Fibroblast of gingiva (primary cell): Measurements from ENCODE around the gene PRDM4.
"Not testable (repeated sequence)": the region's sequence is repeated elsewhere in the genome, so short reads cannot be mapped to it uniquely, and the experiment has no call there.

ENCODE experiments used
- DNase-seq: peaks from one replicate; pipeline ENCODE4 v3.0.0-alpha.2; 2011; ENCODE audit warnings: low read depth

PRDM4 gene

DNA sequence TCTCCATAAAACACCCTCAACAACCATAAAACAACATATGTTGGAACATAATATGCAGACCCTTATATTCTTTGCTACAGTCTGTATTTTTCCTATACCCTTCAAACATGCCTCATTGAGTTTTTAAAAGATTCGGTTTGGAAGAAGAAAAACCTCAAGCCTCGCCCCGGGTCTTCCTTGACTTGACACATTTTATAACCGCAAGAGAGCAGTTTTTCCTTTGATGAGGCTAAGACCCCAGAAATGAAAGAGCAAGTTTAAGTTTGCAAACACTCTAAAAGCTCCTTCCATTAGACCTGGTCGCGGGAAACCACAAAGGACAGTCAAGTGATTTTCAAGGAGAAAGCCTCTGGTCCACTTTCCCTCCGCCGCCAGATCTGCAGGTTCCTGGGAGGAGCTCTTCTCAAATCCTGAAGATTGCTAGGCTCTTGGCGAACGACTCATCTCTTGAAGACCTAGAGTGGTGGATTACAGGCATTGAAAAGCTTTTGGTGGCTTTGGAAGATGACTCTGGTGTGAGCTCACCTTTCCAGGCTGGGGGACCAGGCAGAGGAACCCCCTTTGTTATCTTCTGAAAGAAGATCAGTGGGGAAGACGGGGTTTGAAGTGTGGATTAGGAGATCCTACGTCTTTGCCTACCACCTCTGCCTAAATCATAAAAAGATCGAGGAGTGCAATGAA, 13.6 kb upstream of the PRDM4 start, which contains the start of gene ASCL4:
TSS of gene ASCL4 (plus strand) at position 356 of the 681 bp plus-strand sequence. CDS start 515 bp downstream, outside the sequence.
- DNase-seq: no peak

DNA sequence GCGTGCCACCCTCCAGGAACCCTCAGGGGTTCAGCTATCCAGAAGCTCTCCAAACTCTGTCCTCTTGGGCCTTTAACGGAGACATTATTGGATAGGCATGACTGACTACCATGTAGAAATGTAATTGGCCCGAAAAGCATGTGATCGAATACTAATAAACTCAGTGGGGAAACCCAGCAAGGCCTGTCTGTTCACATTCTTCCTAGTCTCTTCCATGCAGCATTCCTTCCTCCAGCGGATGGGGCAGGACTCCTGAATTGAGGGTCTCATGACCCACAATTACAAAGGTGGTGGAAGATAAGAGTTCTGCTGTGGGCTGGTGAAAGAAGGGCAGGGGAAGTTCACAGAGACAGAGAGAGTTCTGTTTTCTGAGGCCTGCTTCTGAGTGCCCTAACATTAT, 6.5 kb upstream of the PRDM4 start:
- DNase-seq: no peak

DNA sequence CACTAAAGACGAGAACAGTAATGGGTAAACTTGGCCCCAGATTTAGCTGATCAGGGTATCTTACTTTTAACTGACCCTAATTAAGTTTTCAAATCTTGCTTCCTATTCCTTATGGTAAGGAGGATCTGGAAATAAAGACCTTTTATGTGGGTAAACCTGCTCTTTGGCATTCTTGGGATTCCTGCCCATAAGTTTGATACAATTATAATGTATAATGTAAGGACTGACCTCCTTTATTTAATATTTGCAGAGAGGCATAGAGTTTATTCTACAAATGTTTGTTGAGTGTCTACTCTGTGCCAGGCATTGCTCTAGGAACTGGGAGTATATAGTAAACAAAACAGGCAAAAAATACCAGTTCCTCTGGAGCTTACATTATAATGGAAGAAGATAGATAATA, 4.4 kb upstream of the PRDM4 start:
- DNase-seq: no peak

DNA sequence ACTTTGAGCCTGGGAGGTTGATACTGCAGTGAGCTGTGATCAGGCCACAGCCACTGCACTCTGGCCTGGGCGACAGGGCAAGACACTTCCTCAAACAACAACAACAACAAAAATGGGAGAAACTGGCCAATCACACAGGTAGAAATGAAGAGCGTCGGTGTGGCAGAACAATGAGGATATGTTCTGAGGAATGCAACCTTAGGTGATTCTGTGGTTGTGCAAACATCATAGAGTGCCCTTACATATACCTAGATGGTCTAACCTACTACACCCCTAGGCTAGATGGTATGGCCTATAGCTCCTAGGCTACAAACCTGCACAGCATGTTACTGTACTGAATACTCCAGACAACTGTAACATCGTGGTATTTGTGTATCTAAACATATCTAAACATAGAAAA, 3.7 kb upstream of the PRDM4 start:
- no peak for DNase-seq

DNA sequence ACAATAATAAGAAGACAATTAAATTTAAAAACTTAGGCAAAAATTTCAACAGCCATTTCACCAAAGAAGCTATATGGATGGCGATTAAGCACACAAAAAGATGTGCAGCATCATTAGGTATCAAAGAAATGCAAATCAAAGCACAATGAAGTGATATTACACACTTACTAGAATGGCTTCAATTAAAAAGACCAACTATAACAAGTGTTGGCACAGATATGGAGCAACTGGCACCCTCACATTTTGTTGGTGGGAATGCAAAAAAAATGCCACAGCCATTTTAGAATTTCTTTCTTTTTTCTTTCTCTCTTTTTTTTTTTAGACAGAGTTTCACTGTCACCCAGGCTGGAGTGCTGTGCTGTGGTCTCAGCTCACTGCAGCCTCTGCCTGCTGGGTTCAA, 1.9 kb upstream of the PRDM4 start:
- DNase-seq: no peak

DNA sequence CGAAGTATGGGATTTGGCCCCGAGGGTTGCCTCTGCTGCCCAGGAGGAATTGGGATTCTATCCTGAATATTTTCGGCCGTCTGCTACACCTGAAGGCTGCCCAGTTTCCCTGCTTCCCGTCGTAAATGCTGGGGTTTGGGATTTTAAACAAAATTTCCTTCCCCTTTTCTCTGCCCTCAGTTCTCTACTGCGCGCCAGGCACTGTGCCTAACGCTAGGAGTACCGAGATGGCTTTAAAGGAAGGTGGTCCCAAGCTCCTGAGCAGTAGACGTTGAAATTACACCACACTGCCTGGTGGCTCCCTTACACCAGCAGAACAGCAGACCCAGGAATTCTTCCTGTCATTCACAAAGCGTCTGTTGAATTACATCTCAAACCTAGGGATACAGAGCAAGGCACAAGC, 566 bp upstream of the PRDM4 start:
- DNase-seq: no peak

DNA sequence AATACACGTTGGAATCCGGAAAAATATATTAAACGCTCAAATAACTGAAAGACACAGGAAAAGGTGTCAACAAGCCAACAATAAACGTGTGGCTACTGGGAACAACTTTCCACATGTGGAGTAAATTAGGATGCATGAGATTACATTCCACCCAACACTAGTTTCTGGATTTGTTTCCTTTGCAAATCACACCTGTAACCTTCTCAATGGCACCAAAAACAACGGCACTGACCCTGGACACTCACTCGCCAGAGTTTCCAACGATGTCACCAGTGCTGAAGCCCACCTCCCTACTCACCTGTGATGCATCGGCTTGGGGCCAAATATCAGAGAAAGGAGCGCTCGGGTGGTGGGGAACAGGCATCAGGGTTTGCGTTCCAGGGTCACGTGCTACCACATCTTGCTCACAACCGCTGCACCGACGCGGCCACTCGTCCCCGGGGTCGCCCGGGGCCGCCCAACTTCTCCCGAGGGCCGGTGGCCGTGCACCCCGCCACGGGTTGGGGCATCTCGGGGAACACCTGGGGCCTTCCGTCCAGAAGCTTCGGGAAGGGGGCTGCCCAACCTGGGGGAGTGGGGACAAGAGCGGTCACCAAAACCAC, 629 bp downstream of the PRDM4 start:
- no peak for DNase-seq

DNA sequence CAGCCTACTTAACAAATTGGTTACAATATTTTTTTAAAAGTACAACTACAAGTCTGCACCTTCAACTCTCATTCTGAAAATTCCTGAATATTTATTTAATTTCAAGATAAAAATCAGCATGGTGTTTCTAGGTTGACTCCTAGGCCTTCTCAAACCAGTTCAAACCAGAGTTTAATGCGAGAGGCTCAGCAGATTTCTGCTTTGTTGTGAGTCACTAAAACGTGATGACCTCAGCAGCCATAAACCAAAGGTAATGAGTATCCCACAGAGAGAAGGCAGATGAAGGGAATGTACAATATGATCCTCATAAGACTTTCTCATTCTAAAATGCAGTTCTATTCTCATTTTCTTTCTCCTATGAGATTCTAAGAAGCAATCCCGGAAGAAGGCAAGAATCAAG, 1.5 kb downstream of the PRDM4 start:
- peak; percentile 67 for DNase-seq

DNA sequence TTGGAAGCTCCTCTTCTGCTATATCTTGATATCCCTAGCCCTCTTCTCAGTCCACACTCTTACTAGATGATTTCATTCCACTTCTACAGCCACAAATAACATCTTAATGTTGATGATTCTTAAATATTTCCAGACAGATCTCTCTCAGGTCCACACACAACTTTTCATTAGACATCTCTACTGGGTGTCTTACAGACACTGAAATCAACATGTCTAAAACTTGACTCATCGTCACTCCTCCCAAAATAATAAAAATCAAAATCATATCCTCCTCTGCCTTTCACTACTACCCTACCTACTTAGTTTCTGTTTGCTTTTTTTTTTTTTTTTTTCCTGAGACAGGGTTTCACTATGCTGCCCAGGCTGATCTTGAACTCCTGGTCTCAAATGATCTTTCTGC, 11.9 kb downstream of the PRDM4 start:
- DNase-seq: no peak

DNA sequence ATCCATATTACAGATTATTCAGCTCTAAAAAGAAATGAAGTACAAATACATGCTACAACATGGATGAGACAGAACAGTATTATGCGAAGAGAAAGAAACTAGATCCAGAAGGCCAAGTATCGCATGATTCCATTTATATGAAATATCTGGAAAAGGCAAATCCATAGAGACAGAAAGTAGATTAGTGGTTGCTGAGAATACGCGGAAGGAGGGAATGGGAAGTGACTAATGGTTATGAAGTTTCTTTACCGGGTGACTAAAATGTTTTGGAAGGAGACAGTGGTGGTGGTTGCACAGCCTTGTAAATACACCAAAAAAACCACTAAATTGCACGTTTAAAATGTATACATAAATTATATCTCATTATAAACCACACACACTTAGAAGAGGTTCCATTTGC, 12.5 kb downstream of the PRDM4 start:
- DNase-seq: peak; percentile 65

DNA sequence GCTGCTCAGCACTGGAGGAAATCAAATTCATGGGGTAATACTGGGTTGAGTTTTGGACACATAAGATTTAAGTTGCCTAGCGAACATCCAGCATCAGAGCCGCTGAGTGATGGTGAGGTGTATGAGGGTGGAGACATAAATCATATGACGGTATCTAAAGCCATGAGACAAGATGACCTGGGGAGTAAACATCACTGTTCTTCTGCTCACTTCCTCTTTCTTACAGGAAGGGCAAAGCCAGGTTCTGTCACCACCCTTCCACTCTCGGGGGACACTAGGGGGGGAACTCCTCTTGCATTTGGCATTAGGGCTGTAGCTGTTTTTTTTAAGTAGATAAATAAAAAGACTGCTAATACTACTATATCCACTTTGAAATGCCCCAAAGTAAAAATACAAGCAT, 24.0 kb downstream of the PRDM4 start:
- DNase-seq: no peak

DNA sequence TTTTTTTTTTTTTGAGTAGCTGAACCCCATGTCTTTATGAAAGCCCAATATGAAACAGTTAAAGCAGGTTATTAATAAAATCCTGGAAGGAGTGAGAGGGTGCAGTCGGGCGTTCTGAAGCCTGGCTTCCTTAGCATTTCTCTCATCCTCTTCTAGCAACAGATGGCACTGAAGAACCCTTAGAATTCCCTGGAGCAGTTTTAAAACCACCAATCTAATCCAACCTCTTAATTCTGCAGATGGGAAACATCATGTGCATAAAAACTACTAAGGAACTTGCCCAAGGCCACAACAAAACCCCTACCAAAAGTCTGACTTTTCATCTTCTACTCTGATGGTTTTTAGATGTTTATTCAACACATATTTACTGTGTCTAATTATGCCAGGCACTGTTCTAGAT, 25.2 kb downstream of the PRDM4 start:
- no peak for DNase-seq

DNA sequence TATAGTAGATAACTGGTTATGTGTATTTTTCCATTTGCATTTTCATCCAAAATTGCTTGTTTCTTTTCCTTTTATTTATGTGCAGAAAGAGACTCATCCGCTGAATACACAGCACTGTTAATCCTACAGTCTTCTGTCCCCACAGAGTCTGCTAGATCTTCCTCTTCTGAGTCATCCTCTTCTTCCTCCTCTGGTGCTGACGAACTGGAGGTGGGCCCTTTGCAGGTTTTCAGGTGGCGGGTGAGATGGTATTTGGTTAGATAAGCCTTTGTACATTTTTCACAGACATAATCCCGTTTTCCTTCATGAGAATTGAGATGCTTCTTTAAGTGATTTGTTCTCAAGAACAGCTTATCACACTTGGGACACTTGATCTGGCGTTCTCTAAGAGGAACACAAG, 26.8 kb downstream of the PRDM4 start:
- no peak for DNase-seq

DNA sequence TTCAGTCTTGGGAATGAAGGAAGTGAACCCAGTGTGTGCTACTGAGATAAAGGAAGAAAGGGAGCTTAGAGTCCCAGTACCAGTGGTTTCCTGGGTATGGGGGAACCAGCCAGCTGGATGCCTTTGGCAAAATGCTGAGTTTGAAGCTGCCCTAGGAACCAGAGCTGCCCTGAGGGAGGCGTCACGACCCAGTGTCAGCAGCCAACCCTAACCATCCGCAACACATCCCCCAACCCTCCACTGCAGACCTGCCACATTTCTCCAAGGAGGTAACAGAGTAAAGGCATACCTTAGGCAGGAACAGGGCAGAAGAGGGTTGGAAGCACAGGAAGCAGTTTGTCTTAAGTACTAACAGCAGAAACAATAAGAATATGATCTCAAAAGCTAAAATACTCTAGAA, 28.6 kb downstream of the PRDM4 start:
- DNase-seq: no peak

DNA sequence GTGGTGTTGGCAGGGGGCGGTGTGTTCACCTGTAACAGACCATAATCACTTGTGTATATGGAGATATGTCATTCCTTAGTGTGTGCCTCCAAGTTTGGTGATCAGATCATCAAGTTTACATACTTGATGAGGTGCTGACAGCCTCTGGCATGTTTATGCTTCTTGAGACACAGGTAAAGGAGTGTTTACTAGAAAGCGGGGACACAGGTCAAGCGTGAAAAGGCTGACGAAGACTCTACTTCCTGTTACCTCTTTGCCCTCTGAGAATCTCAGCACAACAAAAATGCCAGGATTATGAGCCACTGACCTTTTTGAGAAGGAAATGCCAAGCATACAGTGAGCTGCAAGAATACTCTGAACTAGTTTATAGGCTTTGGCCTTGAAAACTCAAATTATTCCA, 29.6 kb downstream of the PRDM4 start:
- no peak for DNase-seq

DNA sequence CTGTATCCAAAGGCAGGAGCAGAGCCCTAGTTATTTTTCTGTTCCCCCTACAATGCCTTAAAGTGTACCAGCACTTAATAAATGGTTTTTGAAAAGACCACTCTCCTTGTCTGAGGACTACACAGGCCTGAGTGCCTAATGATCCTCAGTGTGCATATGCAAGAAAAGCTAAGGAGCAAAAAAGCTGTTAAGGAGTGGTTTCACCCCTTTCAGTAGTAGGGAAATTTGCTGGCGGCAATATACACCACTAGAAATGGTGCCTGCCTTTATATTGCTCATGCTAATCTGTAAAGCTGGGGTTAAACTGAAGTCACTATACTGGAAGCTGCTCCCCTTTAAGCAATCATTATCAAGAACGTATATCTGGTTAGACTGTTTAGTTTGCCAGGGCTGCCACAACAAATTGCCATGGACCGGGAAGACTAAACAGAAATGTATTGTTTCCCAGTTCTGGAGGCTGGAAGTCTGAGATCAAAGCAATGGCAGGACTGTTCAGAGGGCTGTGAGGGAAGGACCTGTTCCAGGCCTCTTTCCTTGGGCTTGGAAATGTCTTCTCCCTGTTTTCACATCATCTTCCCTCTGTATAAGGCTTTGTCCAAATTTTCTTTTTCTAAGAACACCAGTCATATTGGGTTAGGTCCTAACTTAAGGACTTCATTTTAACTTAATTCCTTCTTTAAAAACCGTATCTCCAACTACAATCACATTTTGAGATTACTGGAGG, 30.2 kb downstream of the PRDM4 start:
- DNase-seq: no peak

DNA sequence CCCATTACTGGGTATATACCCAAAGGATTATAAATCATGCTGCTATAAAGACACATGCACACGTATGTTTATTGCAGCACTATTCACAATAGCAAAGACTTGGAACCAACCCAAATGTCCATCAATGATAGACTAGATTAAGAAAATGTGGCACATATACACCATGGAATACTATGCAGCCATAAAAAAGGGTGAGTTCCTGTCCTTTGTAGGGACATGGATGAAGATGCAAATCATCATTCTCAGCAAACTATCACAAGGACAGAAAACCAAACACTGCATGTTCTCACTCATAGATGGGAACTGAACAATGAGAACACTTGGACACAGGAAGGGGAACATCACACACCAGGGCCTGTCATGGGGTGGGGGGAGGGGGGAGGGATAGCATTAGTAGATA, 33.2 kb downstream of the PRDM4 start:
- not testable (repeated sequence) for DNase-seq

DNA sequence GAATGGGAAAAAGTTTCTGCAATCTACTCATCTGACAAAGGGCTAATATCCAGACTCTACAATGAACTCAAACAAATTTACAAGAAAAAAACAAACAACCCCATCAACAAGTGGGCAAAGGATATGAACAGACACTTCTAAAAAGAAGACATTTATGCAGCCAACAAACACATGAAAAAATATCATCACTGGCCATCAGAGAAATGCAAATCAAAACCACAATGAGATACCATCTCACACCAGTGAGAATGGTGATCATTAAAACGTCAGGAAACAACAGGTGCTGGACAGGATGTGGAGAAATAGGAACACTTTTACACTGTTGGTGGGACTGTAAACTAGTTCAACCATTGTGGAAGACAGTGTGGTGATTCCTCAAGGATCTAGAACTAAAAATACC, 33.6 kb downstream of the PRDM4 start:
- not testable (repeated sequence) for DNase-seq

DNA sequence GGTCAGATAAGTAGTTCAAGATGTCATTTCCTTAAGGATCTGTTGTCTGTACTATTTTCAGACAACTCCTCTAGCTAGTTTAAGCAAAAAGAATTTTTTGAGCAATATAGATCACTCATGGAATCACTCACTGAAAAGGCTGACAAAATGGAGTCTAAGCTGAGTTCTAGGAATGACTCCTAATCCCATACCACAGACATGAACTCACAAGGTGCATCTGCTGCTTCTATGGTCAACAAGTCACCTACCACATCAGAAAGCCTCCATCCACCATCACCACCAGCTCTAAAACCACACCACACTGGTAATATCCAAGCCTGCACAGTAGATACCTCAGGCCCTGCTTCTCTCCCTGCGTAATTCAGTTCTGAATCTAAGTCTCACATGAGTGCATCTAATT, 42.3 kb downstream of the PRDM4 start:
- DNase-seq: no peak

DNA sequence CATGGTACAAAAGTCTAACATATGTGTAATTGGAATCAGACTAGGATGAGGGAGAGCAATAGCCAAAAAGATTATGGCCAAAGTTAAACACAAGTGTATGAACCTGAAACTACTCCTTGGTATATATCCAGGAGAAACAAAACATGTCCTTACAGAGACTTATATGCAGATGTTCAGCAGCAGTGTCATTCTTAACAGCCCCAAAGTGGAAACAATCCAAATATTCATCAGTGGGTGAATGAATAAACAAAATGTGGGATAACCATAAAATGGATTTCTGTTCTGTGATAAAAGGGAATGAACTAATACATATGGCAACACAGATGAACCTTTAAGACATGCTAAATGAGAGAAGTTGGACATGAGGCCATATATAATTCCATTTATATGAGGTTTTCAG, 45.2 kb downstream of the PRDM4 start:
- no peak for DNase-seq

DNA sequence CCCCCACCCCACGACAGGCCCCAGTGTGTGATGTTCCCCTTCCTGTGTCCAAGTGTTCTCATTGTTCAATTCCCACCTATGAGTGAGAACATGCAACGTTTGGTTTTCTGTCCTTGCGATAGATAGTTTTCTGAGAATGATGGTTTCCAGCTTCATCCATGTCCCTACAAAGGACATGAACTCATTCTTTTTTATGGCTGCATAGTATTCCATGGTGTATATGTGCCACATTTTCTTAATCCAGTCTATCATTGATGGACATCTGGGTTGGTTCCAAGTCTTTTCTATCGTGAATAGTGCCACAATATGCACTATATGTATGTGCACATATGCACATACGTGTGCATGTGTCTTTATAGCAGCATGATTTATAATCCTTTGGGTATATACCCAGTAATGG, 55.4 kb downstream of the PRDM4 start:
- not testable (repeated sequence) for DNase-seq

DNA sequence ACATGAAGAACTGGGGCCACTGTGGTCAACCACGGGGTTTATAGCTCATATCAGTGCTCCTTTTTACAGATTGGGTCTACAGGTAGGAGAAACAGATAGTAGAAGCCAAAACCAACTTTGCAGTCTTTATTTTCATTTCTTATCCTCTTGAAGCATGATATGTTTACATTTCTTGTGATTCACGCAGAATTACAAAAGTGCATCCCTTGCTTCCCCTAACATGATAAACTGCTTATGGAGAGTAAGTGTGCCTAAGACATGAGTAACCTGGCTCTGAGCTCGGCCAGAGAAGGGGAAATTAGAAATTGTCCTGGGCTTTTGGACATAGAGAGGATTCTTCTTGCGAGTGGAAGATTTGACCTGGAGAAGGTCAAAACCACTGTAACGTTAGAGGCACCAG, 56.9 kb downstream of the PRDM4 start:
- peak; percentile 9 for DNase-seq

DNA sequence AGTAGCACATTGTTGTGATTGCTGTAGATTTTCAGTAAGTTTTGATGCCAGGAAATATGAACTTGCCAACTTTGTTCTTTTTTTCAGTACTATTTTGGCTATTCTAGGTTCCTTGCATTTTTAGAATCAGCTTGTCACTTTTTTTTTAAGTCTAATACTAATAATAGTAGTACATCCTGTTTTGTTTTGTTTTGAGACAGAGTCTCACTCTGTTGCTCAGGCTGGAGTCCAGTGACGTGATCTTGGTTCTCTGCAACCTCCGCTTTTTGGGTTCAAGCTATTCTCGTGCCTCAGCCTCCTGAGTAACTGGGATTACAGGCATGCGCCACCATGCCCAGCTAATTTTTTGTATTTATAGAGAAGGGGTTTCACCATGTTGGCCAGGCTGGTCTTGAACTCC, 58.8 kb downstream of the PRDM4 start:
- DNase-seq: no peak
